ENCODE results near the gene NXPH3.

NXPH3 gene

GRCh38 chr17:49592263-49592662 lies 16.6 kb downstream of the NXPH3 start:
- DNase-seq (ENCODE audit: low read depth, low spot score), result no peak

- DNase-seq (ENCODE audit: low read depth, low spot score), result no peak
Measured at GRCh38 chr17:49595328-49595727, 19.7 kb downstream of the NXPH3 start.

- no peak for DNase-seq (ENCODE audit: low read depth, low spot score)
Measured at GRCh38 chr17:49595980-49596379, 20.3 kb downstream of the NXPH3 start.

- no peak for DNase-seq (ENCODE audit: low read depth, low spot score)
Measured at GRCh38 chr17:49596613-49597244, 21.1 kb downstream of the NXPH3 start.

GRCh38 chr17:49597436-49597835 lies 21.8 kb downstream of the NXPH3 start:
- DNase-seq (ENCODE audit: low read depth, low spot score), result no peak

- no peak for DNase-seq (ENCODE audit: low read depth, low spot score)
Measured at GRCh38 chr17:49597928-49598655, 22.4 kb downstream of the NXPH3 start.

GRCh38 chr17:49598918-49599317 lies 23.2 kb downstream of the NXPH3 start:
- DNase-seq (ENCODE audit: low read depth, low spot score), result no peak

GRCh38 chr17:49600949-49601348 lies 25.3 kb downstream of the NXPH3 start:
- no peak for DNase-seq (ENCODE audit: low read depth, low spot score)

GRCh38 chr17:49602783-49603182 lies 27.1 kb downstream of the NXPH3 start:
- DNase-seq (ENCODE audit: low read depth, low spot score), result no peak

- no peak for DNase-seq (ENCODE audit: low read depth, low spot score)
Measured at GRCh38 chr17:49603238-49603637, 27.6 kb downstream of the NXPH3 start.

- DNase-seq (ENCODE audit: low read depth, low spot score), result no peak
Measured at GRCh38 chr17:49603720-49604119, 28.0 kb downstream of the NXPH3 start.

- no peak for DNase-seq (ENCODE audit: low read depth, low spot score)
Measured at GRCh38 chr17:49604314-49604869, 28.7 kb downstream of the NXPH3 start.

- DNase-seq (ENCODE audit: low read depth, low spot score), result no peak
Measured at GRCh38 chr17:49610883-49611584, 35.4 kb downstream of the NXPH3 start.

- no peak for DNase-seq (ENCODE audit: low read depth, low spot score)
Measured at GRCh38 chr17:49612726-49613125, 37.1 kb downstream of the NXPH3 start.

GRCh38 chr17:49613182-49613800 lies 37.6 kb downstream of the NXPH3 start:
- DNase-seq (ENCODE audit: low read depth, low spot score), result no peak

GRCh38 chr17:49616086-49616485 lies 40.4 kb downstream of the NXPH3 start:
- no peak for DNase-seq (ENCODE audit: low read depth, low spot score)

- DNase-seq (ENCODE audit: low read depth, low spot score), result no peak
Measured at GRCh38 chr17:49616601-49617131, 41.0 kb downstream of the NXPH3 start.

- DNase-seq (ENCODE audit: low read depth, low spot score), result no peak
Measured at GRCh38 chr17:49618028-49618611, 42.4 kb downstream of the NXPH3 start.

GRCh38 chr17:49621420-49621819 lies 45.7 kb downstream of the NXPH3 start:
- no peak for DNase-seq (ENCODE audit: low read depth, low spot score)

GRCh38 chr17:49621946-49622529 lies 46.4 kb downstream of the NXPH3 start:
- no peak for DNase-seq (ENCODE audit: low read depth, low spot score)

- no peak for DNase-seq (ENCODE audit: low read depth, low spot score)
Measured at GRCh38 chr17:49624896-49625295, 49.2 kb downstream of the NXPH3 start.

Measured in activated naive CD8-positive, alpha-beta T cell treated with anti-CD3 and anti-CD28 coated beads, Interleukin-2, amount 50 U/mL, for 16 hours (primary cell).